ENCODE results near the gene WNT9A.

WNT9A gene

DNA sequence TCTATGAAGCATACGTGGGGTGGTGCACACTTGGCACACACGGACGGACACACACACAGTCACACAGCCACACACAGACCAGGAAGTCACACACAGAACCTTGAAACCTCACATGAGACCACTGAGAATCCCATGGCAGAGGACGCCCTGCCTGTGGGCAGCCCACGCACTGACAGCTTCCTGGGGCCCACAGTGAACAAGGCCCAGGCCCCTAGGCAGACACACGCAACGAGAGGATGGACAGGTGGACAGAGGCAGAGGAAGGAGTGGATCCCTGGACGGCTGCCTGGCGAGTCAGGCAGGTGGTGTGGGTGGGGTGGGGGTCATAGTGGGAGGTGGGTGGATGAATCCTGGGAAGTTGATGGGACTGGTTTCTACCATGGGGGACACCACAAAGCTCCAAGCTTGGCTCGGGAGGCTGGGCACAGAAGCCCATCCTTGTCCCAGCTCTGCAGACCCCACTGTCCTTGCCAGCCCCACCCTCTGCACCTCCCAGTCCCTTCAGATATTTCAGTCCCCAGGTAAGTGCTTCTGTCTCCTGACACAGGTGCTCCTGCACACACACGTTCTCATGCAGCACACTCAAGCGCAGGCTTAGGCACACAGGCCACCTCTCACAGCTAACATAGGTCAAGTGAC lies 49.1 kb downstream of the WNT9A start:
- Histone ChIP-seq H3K4me1 (no peaks in the 10 kb centered on the region), H3K36me3 (no peaks in the 10 kb centered on the region), H3K4me3 (no peak overlapping the region), H3K9ac (no peak overlapping the region), H3K27me3 (no peaks in the 10 kb centered on the region), H3K9me3 (replicated peaks in 1 of 11) (no peaks in the 10 kb centered on the region), H4K20me1 (no peaks in the 10 kb centered on the region; a peak in 2 of 22 replicates), H3K27ac (no peak overlapping the region), H3K4me2 (no peak overlapping the region)
- no peak for TF ChIP-seq Cebpa-rat (IDR thresholded peaks at IDR 0.05)

DNA sequence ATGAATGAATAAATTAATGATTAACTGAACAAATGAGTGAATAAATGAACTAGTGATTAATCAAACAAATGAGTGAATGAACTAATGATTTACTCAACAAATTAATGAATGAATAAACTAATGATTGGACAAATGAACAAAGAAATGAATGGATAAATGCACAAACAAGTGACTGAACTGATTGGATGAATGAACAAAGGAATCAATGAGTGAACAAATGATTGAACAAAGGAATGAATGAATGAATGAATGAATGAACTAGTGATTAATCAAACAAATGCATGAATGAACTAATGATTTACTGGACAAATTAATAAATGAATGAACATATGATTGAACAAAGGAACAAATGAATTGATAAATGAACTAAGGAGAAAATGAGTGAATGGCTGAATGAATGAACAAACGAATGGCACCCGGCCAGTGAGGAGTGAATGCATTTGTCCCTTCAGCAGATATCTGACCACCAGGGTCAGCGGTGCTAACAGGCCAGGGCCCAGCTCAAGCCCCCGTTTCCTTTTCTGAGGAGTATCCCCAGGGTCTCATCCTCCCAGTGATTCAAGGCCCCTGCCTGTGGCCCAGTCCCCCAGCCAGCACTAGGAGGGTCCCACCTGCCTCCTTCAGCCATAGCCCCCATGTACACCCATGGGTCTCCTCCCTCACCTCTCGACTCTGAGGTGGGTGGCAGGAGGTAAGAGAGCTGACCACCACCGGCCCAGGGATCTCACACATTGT lies 49.9 kb downstream of the WNT9A start:
- Histone ChIP-seq H4K20me1 (no peaks in the 10 kb centered on the region; a peak in 2 of 22 replicates), H3K4me2 (no peak overlapping the region), H3K4me1 (no peaks in the 10 kb centered on the region), H3K27ac (no peak overlapping the region), H3K9me3 (replicated peaks in 1 of 11) (no peaks in the 10 kb centered on the region), H3K9ac (no peak overlapping the region), H3K27me3 (no peaks in the 10 kb centered on the region), H3K36me3 (no peaks in the 10 kb centered on the region), H3K4me3 (no peak overlapping the region)
- TF ChIP-seq Cebpa-rat (IDR thresholded peaks at IDR 0.05) = no peak

GRCh38 chr1:227896710-227897655 lies 50.7 kb downstream of the WNT9A start:
- Histone ChIP-seq H3K4me2 (no peak overlapping the region), H3K27ac (no peak overlapping the region), H4K20me1 (no peaks in the 10 kb centered on the region; a peak in 2 of 22 replicates), H3K4me3 (no peak overlapping the region), H3K9ac (no peak overlapping the region), H3K4me1 (no peaks in the 10 kb centered on the region), H3K36me3 (no peaks in the 10 kb centered on the region), H3K27me3 (no peaks in the 10 kb centered on the region), H3K9me3 (replicated peaks in 1 of 11) (no peaks in the 10 kb centered on the region)
- TF ChIP-seq Cebpa-rat (IDR thresholded peaks at IDR 0.05) = no peak

- H3K4me3 ChIP-seq = no peak overlapping the region
- H3K9me3 ChIP-seq (replicated peaks in 1 of 11) = no peaks in the 10 kb centered on the region
- H3K36me3 ChIP-seq = no peaks in the 10 kb centered on the region
- H3K4me1 ChIP-seq = no peaks in the 10 kb centered on the region
- no peak overlapping the region for H3K4me2 ChIP-seq
- H4K20me1 ChIP-seq = no peaks in the 10 kb centered on the region; a peak in 1 of 22 replicates
- H3K9ac ChIP-seq = no peak overlapping the region
- H3K27me3 ChIP-seq = no peaks in the 10 kb centered on the region
- no peak for TF ChIP-seq Cebpa-rat (IDR thresholded peaks at IDR 0.05)
- H3K27ac ChIP-seq = no peak overlapping the region
Observed at GRCh38 chr1:227895828-227896685, 51.7 kb downstream of the WNT9A start.

DNA sequence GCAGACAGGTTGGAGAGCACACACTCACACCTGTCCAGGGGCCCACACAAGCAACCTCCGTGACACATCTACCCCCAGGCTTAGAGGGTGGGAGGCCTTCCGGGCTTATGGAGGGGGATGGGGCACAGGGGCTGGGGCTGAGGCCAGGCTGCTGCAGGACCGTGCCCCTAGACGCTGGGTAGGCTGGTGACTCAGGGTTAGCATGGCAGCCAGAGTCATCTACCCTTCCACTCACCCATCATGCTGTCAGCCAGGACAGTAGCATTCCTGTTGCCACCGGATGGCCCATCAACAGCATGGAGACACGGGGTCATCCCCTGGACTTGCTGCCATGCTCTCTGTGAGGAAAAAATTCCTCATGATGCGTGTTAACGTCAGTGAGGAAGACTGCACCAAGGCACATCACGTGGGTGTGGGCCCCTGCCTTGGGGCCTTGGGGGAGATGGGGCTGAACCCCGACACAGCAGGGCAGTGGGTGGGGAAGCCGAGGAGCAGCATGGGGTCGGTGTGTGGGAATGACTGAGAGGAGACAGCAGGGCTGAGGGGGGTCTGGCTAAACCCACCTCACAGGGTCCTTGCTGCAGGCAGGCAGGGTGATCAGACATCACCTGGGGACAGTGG lies 52.8 kb downstream of the WNT9A start:
- no peak for TF ChIP-seq Cebpa-rat (IDR thresholded peaks at IDR 0.05)
- H3K27me3 ChIP-seq = no peaks in the 10 kb centered on the region
- no peaks in the 10 kb centered on the region for H3K36me3 ChIP-seq
- no peak overlapping the region for H3K27ac ChIP-seq
- H3K4me3 ChIP-seq = no peak overlapping the region
- no peak overlapping the region for H3K9ac ChIP-seq
- no peaks in the 10 kb centered on the region; a peak in 1 of 22 replicates for H4K20me1 ChIP-seq
- H3K4me1 ChIP-seq = 0 out of 20 replicates have a peak, but pooled peaks cover 0 to 2% (median 0%) of the 10 kb centered on the region in 10 experiments
- no peaks in the 10 kb centered on the region for H3K9me3 ChIP-seq (replicated peaks in 1 of 11)
- H3K4me2 ChIP-seq = no peak overlapping the region

GRCh38 chr1:227893949-227894721 lies 53.6 kb downstream of the WNT9A start:
- no peak overlapping the region for H3K4me2 ChIP-seq
- H3K4me3 ChIP-seq = no peak overlapping the region
- H3K9me3 ChIP-seq (replicated peaks in 1 of 11) = no peaks in the 10 kb centered on the region
- no peak overlapping the region for H3K9ac ChIP-seq
- no peaks in the 10 kb centered on the region for H3K36me3 ChIP-seq
- TF ChIP-seq Cebpa-rat (IDR thresholded peaks at IDR 0.05) = no peak
- H3K27ac ChIP-seq = no peak overlapping the region
- H3K27me3 ChIP-seq = no peaks in the 10 kb centered on the region
- peaks cover 0 to 10% (median 0%) of the 10 kb centered on the region in 10 experiments; a peak in 4 of 20 replicates for H3K4me1 ChIP-seq
- no peaks in the 10 kb centered on the region; a peak in 1 of 22 replicates for H4K20me1 ChIP-seq

DNA sequence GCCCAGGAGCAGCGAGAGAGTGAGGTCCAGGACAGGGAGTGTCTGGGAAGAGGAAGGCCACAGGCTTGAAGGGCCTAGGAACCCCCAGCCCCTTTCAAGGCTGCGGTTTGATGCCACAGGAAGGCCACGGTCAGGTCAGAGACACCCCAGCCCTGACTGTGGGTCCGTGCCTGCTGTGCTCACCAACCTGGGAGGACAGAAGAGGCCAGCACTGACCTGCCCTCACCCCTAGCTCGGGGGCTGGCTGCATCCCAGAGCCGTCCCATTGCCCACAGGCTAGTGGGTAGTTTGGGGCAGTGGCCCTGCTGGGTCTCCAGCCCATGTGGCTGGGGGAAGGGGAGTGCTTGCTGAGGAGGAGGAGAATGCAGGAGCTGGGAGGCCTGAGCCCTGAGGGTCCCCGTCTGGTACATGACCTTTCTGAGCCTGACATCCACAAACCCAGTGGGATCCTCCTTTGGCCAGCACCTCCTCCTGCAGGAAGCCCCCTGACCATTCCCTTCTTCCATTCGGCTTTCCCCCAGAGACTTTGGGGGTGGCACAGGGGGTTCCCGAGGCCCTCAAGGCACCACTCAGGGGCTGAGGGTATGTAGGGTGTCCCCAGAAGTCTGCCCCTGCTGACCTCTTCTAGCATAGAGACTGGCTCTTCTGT lies 54.3 kb downstream of the WNT9A start:
- Histone ChIP-seq H3K4me2 (no peak overlapping the region), H4K20me1 (no peaks in the 10 kb centered on the region; a peak in 1 of 22 replicates), H3K9ac (no peak overlapping the region), H3K9me3 (replicated peaks in 1 of 11) (no peaks in the 10 kb centered on the region), H3K4me1 (peaks cover 0 to 12% (median 0%) of the 10 kb centered on the region in 10 experiments; a peak in 5 of 20 replicates), H3K27me3 (no peaks in the 10 kb centered on the region), H3K4me3 (no peak overlapping the region), H3K36me3 (no peaks in the 10 kb centered on the region), H3K27ac (no peak overlapping the region)
- TF ChIP-seq Cebpa-rat (IDR thresholded peaks at IDR 0.05) = no peak
